NCI-H2196 (cell line): ENCODE data around the gene SLC35F5.
"Not testable (repeated sequence)": the region's sequence is repeated elsewhere in the genome, so short reads cannot be mapped to it uniquely, and the experiment has no call there.

Experiments used
- DNase-seq: peaks from one replicate; lab custom pipeline; 2025; ENCODE audit not compliant: unreplicated experiment; lab: John Stamatoyannopoulos, UW

Gene SLC35F5

GRCh38 chr2:113757138-113757657 is 756 bp upstream of the SLC35F5 start:
- DNase-seq = no peak

DNA sequence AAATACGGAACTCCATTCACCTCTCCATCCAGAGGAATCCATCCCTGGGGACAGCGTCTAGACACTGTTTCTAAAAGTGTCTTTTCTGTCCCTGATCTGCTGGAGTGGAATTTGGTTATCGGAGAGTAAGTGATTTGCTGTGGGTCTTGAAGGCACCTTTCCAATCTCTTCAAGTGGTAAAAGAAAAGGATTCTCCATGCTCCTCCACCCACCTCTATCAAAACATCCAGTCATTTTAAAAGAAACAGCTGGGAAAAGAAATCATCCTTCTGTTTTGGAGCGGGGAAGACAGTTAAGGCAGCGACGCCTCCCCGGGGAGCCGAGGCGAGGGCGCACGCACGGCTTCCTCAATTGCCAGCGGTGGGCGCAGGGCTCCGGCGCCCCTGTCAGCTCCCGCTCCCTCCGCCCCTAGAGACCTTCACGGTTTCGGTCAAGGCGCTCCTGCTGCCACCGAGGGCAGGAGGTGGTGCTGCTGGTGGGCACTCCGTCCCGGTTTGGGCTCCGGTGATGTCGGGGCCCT is 547 bp downstream of the SLC35F5 start:
- DNase-seq = no peak

DNA sequence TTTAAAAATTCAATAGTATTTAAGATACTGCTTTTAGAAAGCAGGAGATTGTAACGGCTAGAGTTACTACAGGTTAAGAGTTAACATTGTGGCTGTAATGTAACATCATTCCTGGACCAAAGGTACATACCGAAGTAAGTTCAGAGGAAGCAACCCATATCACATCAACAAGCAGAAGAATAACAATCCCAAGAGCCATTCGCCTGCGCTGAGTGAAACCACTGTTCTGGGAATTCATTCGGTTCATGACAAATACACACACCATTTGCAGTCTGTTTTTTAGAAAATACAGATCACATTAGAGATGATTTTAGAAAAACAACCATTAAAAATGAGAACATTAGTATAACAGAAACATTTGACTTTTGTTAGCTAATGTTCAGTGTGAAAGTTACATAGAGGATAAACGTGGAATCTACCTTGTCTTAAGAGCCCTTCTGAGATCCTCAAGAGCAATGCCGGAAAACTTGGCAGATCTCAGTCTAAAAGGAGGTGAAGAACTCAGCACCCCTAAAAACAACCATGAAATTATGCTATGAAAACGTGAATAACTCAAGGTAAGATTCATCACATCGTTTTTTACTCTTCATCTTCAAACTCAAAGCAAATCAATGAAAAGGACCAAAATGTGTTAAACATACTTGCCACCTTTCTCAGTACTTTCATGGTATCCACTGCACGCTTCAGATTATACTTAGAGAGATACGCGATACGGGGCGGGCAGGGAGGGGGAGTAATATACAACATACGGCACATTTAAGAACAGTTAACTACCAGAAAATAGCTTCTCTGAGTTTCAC is 1.2 kb downstream of the SLC35F5 start:
- DNase-seq = no peak

DNA sequence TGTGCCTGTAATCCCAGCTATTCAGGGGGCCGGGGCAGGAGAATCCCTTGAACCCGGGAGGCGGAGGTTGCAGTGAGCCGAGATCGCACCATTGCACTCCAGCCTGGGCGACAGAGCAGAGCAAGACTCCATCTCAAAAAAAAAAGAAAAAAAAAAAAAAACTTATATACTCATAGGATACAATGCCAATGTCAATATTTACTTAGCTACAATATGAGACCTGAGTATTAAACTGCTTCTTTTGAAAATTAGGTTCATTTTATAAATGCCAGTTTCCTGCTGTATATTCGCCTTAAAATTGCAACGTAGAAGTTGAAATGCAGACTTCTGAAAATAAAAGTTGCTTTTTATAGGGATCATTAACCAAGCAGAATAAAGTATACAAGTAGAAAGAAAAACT is 2.3 kb downstream of the SLC35F5 start:
- DNase-seq = no peak

GRCh38 chr2:113750385-113750784 is 6.1 kb downstream of the SLC35F5 start:
- DNase-seq = no peak

- no peak for DNase-seq
Measured at GRCh38 chr2:113741091-113741490, 15.4 kb downstream of the SLC35F5 start.

DNA sequence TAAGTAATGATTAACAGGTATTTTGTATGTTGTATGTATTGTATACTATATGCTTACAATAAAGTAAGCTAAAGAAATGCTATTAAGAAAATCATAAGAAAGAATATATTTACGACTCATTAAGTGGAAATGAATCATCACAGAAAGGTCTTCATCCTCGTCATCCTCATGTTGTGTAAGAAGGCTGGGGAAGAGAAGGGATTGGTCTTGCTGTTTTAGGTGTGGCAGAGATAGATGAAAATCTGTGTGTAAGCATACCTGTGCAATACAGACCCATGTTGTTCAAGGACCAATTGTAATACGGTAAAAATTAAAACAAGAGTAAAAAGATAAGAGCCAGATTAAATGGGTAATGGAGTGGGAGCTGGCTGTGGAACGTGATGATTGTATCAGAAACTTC is 16.6 kb downstream of the SLC35F5 start:
- no peak for DNase-seq

GRCh38 chr2:113734185-113734584 is 22.3 kb downstream of the SLC35F5 start:
- DNase-seq = no peak

DNA sequence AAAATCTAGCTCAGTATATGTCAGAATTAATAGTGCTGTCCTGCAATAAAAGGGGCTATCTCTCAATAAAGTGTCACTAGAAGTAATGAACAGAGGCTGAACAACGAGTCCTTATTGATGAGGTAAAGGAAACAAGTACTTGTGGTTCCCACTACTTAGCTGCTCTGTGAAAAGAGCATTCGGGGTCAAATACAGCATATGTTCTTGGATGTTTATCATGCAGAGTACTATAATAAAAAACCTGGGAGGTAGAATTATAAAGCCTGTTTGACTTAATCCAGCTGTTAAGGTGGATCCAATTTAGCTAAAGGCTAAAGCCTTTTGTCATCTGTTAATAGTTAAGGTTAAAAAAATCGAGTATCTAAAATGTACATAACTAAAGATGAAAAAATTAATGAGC is 32.4 kb downstream of the SLC35F5 start:
- no peak for DNase-seq

GRCh38 chr2:113723411-113723810 is 33.0 kb downstream of the SLC35F5 start:
- DNase-seq = no peak

DNA sequence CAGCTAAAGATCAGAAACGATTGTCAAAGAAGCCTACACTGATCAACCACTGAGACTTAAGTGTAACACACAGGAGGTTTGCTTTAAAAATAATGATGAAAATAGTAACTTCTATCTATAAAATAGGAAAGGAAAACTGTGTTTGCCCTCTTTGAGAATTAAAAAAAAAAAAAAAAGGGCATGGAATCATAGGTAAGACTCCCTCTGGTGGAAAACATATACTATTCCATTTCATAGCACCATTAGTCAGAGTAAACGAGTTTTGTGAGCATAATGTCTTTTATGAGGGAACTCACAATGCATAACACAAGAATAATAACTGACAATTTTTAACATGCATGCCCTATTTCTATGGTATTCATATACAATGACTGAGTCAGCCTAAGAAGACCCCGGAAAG is 36.3 kb downstream of the SLC35F5 start:
- DNase-seq = peak; percentile 16

DNA sequence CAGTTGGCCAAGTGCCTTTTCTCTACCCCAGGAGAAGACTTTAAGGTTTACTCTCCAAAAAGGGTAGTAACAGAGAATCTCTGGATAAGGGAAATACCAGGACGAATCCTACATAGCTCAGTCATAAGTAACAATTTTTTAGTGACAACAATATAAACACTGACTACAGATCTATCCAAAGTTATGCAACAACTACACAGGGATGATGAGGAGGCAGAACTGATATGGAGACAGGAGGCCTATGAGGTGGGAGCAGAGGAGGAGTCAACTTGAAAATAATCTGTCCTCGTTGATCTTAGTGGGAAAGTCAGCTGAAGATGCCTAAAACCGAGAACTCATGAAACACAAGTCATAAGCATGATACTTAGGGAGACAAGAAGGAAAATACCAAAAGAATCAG is 40.2 kb downstream of the SLC35F5 start:
- no peak for DNase-seq

DNA sequence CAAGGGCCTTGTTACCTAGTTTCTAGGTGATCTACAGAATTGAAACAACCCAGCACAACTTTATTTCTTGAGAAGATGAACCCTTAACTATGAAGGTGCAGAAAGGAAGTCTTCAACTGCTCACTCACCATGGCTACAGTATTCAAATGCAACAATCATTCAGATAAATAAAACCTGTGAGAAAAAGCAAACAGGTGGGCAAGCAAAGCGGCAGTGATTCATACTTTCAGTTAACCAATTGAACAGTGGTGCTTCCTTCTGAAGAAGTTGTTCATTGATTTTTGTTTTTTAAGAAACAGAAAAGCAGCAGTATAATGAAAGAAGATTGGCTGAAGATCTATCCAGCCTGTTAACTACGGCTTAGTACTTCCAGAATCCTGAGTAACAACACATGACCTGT is 43.5 kb downstream of the SLC35F5 start:
- no peak for DNase-seq

DNA sequence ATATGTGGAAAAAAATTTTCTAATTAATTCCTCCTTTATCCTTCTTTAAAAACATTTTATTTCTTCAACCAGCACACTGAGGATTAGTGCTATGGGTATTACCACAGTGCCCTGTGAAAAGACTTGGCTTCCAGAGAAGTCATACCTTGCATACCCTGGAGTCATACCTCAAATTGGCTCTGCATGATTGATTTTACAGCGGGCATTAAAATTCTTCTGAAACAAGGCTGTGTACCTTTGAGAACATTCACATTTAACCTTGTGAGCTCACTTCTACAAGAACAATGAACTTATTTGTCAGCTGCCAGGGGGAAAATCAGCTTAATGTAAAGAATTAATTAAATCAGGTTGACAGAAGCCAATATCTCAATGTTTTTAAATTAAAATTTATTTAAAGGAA is 44.6 kb downstream of the SLC35F5 start:
- DNase-seq = no peak

GRCh38 chr2:113709022-113709421 is 47.4 kb downstream of the SLC35F5 start:
- DNase-seq = peak; percentile 39

- no peak for DNase-seq
Measured at GRCh38 chr2:113707106-113707505, 49.3 kb downstream of the SLC35F5 start.

GRCh38 chr2:113705982-113706523 is 50.4 kb downstream of the SLC35F5 start:
- no peak for DNase-seq

DNA sequence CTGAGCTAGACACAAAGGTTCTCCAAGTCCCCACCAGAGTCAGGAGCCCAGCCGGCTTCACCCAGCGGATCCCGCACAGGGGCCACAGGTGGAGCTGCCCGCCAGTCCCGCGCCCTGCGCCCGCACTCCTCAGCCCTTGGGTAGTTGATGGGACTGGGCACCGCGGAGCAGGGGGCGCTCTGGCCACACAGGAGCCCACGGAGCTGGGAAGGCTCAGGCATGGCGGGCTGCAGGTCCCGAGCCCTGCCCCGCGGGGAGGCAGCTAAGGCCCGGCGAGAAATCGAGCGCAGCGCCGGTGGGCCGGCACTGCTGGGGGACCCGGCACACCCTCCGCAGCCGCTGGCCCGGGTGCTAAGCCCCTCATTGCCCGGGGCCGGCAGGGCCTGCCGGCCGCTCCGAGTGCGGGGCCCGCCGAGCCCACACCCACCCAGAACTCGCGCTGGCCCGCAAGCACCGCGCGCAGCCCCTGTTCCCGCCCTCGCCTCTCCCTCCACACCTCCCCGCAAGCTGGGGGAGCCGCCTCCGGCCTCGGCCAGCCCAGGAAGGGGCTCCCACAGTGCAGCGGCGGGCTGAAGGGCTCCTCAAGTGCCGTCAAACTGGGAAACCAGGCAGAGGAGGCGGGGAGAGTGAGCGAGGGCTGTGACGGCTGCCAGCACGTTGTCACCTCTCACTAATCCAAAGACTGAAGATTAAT is 52.0 kb downstream of the SLC35F5 start:
- not testable (repeated sequence) for DNase-seq

DNA sequence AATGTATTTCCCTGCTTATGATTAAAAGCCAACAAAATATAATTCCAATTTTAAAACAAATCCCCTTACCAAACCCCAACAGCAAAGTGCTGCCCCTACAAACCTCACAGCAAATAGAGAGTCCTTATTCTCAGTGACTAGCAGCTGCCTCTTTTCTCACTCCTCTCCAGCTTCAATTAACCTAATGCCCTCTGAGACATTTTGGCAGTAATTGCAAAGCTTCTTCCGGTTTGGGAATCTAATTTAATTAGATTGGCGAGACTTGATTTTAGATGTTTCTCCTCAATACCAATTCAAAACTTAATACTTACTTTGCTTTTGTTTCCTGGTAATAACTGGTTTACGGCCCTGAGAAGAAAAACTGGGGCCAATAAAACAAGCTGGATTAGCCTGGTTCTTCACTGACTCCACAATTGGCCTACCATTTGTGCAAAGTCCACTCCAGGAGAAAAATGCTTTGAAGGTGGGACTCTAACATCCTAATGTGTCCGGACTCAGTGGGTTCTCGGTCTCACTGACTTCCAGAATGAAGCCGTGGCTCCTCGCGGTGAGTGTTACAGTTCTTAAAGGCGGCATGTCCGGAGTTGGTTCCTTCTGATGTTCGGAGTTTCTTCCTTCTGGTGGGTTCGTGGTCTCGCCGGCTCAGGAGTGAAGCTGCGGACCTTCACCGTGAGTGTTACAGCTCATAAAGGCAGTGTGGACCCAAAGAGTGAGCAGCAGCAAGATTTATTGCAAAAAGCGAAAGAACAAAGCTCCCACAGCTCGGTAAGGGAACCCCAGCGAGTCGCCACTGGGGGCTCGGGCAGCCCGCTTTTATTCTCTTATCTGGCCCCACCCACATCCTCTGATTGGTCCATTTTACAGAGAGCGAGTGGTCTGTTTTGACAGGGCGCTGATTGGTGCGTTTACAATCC is 52.8 kb downstream of the SLC35F5 start:
- DNase-seq = no peak

GRCh38 chr2:113700186-113700841 is 56.1 kb downstream of the SLC35F5 start:
- no peak for DNase-seq
